HG03095 (cell line): ENCODE measurements around the gene LRRC59.
"Not testable (repeated sequence)": the region's sequence is repeated elsewhere in the genome, so short reads cannot be mapped to it uniquely, and the experiment has no call there.

Experiments used
- ATAC-seq: cut with Tn5 transposase; IDR thresholded peaks from one replicate; pipeline ENCODE4 v1.9.1; 2021; ENCODE audit warnings: moderate library complexity; ENCODE audit not compliant: unreplicated experiment

The LRRC59 gene

GRCh38 chr17:50397111-50397918 is at the start of gene LRRC59:
Gene LRRC59 (minus strand): TSS chr17:50397523. CDS start chr17:50397317, 206 bp downstream.
- peak; percentile 97 for ATAC-seq

- ATAC-seq, result no peak
Measured at GRCh38 chr17:50445730-50446325, 48.5 kb upstream of the LRRC59 start.

GRCh38 chr17:50444841-50445715 is 47.8 kb upstream of the LRRC59 start:
- no peak for ATAC-seq

- no peak for ATAC-seq
Measured at GRCh38 chr17:50443505-50443974, 46.2 kb upstream of the LRRC59 start.

GRCh38 chr17:50440838-50441829 is 43.8 kb upstream of the LRRC59 start:
- ATAC-seq, result no peak

- ATAC-seq, result no peak
Measured at GRCh38 chr17:50440172-50440837, 43.0 kb upstream of the LRRC59 start.

- ATAC-seq, result no peak
Measured at GRCh38 chr17:50439008-50439407, 41.7 kb upstream of the LRRC59 start.

GRCh38 chr17:50437409-50437808 is 40.1 kb upstream of the LRRC59 start:
- ATAC-seq, result no peak

- no peak for ATAC-seq
Measured at GRCh38 chr17:50432125-50432762, 34.9 kb upstream of the LRRC59 start.

- no peak for ATAC-seq
Measured at GRCh38 chr17:50430821-50431618, 33.7 kb upstream of the LRRC59 start.

GRCh38 chr17:50429793-50430192 is 32.5 kb upstream of the LRRC59 start:
- ATAC-seq, result no peak

GRCh38 chr17:50428831-50429424 is 31.6 kb upstream of the LRRC59 start:
- ATAC-seq, result no peak

- ATAC-seq, result not testable (repeated sequence)
Measured at GRCh38 chr17:50428126-50428525, 30.8 kb upstream of the LRRC59 start.

- ATAC-seq, result peak; percentile 43
Measured at GRCh38 chr17:50426814-50427787, 29.8 kb upstream of the LRRC59 start.

- no peak for ATAC-seq
Measured at GRCh38 chr17:50426472-50426782, 29.1 kb upstream of the LRRC59 start.

- peak; percentile 48 for ATAC-seq
Measured at GRCh38 chr17:50425682-50426471, 28.6 kb upstream of the LRRC59 start, which contains the start of gene ACSF2. Gene ACSF2 (plus strand): TSS chr17:50426218. CDS start chr17:50426262, 44 bp downstream.
